Left lobe of liver (tissue), 2 donors: ENCODE measurements around the gene CEP70. TPM values are rescaled to one million over a fixed set of nuclear protein-coding genes. Genes with fewer than 3 reads are reported as not detected.
A peak's percentile ranks its signal among the peaks of the same experiment; 100 is the strongest.
"Not testable (repeated sequence)": the region's sequence is repeated elsewhere in the genome, so short reads cannot be mapped to it uniquely, and the experiment has no call there.

Experiments
- ATAC-seq: fragments of 200-7000 bp; cut with Tn5 transposase; one replicate; pipeline ENCODE4 v1.9.1; 2020; ENCODE audit warnings: mild to moderate bottlenecking, moderate library complexity
- DNase-seq: peaks from one replicate; pipeline ENCODE4 v3.0.0-alpha.2; 2020; ENCODE audit warnings: low spot score
- total RNA-seq: library from RNA; stranded (reverse); gene quantifications from one replicate; pipeline ENCODE4 v1.2.1, GENCODE V29; 2021
- donor health status: DM: no; HTN: no; CAD: no; lungs with moderate emphysema.
- donor health status: DM: no; HTN: yes; CAD: no.

CEP70 gene
- total RNA-seq, 1 donor from 2014 or later, result 23.8 TPM

GRCh38 chr3:138456961-138457862 is 136.8 kb downstream of the CEP70 start:
- peak; percentile 28 for DNase-seq
- no peak for ATAC-seq

- peak; percentile 27 for DNase-seq
- no peak for ATAC-seq
Measured at GRCh38 chr3:138455801-138456716, 138.0 kb downstream of the CEP70 start.

DNA sequence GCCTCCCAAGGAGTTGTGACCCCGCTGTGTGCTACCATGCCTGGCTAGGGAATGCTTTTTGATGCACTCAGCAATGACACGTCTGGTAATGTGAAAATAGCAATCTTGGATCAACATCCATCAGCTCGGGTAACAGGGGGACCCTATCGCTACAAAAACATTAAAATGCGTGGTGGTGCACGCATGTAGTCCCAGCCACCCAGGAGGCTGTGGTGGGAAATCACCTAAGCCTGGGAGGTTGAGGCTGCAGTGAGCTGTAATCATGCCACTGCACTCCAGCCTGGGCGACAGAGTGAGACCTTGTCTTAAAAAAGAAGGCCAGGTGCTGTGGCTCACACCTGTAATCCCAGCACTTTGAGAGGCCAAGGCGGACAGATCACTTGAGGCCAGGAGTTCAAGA is 140.1 kb downstream of the CEP70 start:
- not testable (repeated sequence) for ATAC-seq, DNase-seq

GRCh38 chr3:138452436-138452835 is 141.6 kb downstream of the CEP70 start:
- ATAC-seq, result no peak

GRCh38 chr3:138451595-138452162 is 142.4 kb downstream of the CEP70 start:
- no peak for DNase-seq
- ATAC-seq, result no peak

More at GRCh38 chr3:138452436-138452835, 141.6 kb downstream of the CEP70 start:
- peak; percentile 29 for DNase-seq

DNA sequence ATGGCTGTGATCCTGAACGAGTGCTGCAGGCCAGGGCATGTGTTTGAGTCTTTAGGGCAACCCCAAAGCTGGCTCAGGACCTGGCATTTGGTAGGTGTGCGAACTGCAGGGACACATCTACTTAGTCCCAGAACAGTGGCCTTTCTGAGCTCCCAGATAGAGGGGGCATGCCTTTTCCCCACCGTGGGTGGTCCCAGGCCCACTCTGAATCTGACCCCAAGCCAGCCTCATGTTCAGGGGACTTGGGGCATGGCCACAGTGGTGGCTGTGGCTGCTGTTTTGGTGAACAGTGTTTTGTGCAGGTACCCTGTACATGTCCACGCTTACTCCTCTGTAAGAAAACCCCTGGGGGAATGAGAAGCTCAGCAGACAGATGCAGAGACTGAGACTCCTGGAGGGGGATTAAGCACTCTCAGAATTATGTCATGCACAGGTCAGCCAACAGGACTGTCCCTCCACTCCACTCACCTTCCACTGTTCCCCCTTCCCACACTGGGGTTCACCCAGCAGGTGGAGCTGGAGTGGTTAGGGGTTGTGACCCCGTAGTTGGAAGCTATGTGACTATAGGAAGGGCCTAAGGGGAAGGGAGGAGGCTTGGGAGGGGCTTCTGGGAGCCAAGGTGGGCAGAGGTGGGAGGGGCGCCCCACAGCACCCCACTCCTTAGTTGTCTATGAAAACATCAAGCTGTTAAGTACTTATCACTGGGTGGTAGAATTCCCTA is 143.2 kb downstream of the CEP70 start:
- no peak for ATAC-seq
- DNase-seq, result no peak

DNA sequence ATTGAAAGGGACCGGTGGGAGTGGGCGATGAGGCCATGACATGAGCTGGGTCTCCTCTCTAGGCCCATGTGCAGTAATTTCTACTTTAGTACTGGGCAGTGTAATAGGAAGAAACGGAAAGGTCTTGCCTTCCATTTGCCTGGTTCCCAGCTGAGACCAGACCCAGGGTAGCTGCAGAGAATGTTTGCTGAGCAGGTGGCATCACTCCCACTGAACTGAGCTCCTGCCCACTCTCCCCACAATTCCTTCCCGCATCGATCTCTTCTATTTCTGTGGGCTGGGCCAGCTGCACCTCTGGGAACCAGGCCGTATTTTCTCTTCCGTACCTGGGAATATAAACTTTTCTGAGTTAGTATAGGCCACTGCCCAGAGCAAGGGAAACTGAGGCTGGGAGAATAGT is 143.9 kb downstream of the CEP70 start:
- ATAC-seq (no peak), DNase-seq (no peak)

DNA sequence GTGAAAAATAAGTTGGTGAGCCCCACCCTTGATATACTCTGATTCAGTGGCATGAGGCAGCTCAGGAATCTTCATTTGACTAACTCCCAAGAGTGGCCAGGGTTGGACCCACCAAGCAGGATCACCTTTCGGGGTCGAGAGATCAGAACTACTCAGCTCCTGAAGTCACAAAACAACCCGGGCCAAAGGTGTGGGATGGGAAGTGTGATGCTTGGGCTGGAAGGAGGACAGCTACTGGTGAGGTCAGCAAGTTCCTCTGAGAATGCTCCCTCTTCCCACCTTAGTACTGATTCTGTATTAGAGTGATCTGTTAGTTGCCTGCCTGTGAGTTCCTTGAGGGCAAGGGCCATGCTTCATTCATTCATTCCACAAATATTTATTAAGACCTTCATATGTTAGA is 144.6 kb downstream of the CEP70 start:
- DNase-seq (no peak), ATAC-seq (no peak)

DNA sequence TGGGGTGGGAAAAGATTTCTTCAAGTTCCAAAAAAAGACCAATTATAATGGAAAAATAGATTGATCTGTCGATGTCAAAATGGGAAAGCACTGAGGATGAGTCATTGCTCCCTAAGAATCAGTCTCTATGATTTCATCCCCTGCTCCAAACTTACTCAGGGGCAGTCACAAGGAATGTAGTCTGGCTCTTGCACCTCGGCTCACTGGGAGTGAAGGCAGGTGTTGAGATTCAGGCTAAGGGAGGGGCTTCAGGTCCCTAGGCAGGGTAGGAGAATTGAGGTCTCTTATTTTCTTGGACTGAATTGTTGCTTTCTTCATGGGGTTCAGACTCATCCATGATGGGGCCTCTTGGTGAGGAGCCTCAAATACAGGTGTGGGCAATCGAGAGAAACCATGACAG is 145.4 kb downstream of the CEP70 start:
- DNase-seq (no peak), ATAC-seq (no peak)

- ATAC-seq, result no peak
- no peak for DNase-seq
Measured at GRCh38 chr3:138445654-138446053, 148.4 kb downstream of the CEP70 start.

GRCh38 chr3:138445236-138445635 is 148.8 kb downstream of the CEP70 start:
- DNase-seq (no peak), ATAC-seq (no peak)

Other genes starting within 250 kb of the CEP70 start
- gene MRAS, start 245.7 kb downstream of the CEP70 start, total RNA-seq, result 6.1 TPM
- 0.20 TPM for gene ESYT3, start 159.6 kb downstream of the CEP70 start, total RNA-seq
- gene FAIM, start 14.5 kb upstream of the CEP70 start, total RNA-seq, result 3.5 TPM
- 14.4 TPM for gene PIK3CB, start 240.7 kb upstream of the CEP70 start, total RNA-seq